ENCODE measurements around the gene ENOPH1. TPM values are rescaled to one million over a fixed set of nuclear protein-coding genes. Genes with fewer than 3 reads are reported as not detected.
"Not testable (repeated sequence)": the region's sequence is repeated elsewhere in the genome, so short reads cannot be mapped to it uniquely, and the experiment has no call there.

Gene ENOPH1
- total RNA-seq, result 10 to 100 TPM; 15.4 to 15.5 TPM

GRCh38 chr4:82430193-82430963, at the start of gene ENOPH1, which contains the start of gene HNRNPDL:
Gene ENOPH1, plus strand, starts transcription at chr4:82430590. Its CDS starts 240 bp downstream, at chr4:82430830.
Gene HNRNPDL, minus strand, starts transcription at chr4:82430462. Its CDS starts 772 bp downstream, at chr4:82429690.
- Histone ChIP-seq H3K36me3 (peaks cover 6% of the 10 kb centered on the region), H3K9me3 (no peaks in the 10 kb centered on the region), H3K4me3 (peak within 1 kb of the TSS; percentile 90), H3K27ac (peak within 1 kb of the TSS; percentile 92 to 94), H3K27me3 (replicated peaks; ENCODE audit: insufficient read depth) (no peaks in the 10 kb centered on the region), H3K4me1 (ENCODE audit: control insufficient read depth in 1 of 2, low read depth in 2 of 2) (peaks cover 27 to 36% of the 10 kb centered on the region in 2 donors)
- peak; percentile 90 for DNase-seq (ENCODE audit: low spot score)
- TF ChIP-seq CTCF (IDR thresholded peaks at IDR 0.05), result no peak
- peak; percentile 82 for ATAC-seq (ENCODE audit: insufficient number of reproducible peaks, low FRiP score, low read depth)

GRCh38 chr4:82380831-82381230, 49.6 kb upstream of the ENOPH1 start:
- no peak overlapping the region for H3K27ac ChIP-seq
- TF ChIP-seq CTCF (IDR thresholded peaks at IDR 0.05), result no peak
- no peaks in the 10 kb centered on the region for H3K9me3 ChIP-seq
- ATAC-seq (ENCODE audit: insufficient number of reproducible peaks, low FRiP score, low read depth) (no peak), DNase-seq (ENCODE audit: low spot score) (no peak)
- peaks cover 0 to 4% of the 10 kb centered on the region in 2 donors for H3K4me1 ChIP-seq (ENCODE audit: control insufficient read depth in 1 of 2, low read depth in 2 of 2)
- H3K36me3 ChIP-seq, result no peaks in the 10 kb centered on the region
- no peak overlapping the region for H3K4me3 ChIP-seq
- H3K27me3 ChIP-seq (replicated peaks; ENCODE audit: insufficient read depth), result no peaks in the 10 kb centered on the region

- H3K27ac ChIP-seq, result no peak overlapping the region
- no peak for TF ChIP-seq CTCF (IDR thresholded peaks at IDR 0.05)
- no peak for ATAC-seq (ENCODE audit: insufficient number of reproducible peaks, low FRiP score, low read depth)
Observed at GRCh38 chr4:82381235-82381634, 49.2 kb upstream of the ENOPH1 start.

GRCh38 chr4:82381661-82382296, 48.6 kb upstream of the ENOPH1 start:
- no peak overlapping the region for H3K27ac ChIP-seq
- H3K36me3 ChIP-seq, result no peaks in the 10 kb centered on the region
- no peaks in the 10 kb centered on the region for H3K9me3 ChIP-seq
- H3K27me3 ChIP-seq (replicated peaks; ENCODE audit: insufficient read depth), result no peaks in the 10 kb centered on the region
- no peak overlapping the region for H3K4me3 ChIP-seq
- ATAC-seq (ENCODE audit: insufficient number of reproducible peaks, low FRiP score, low read depth) (no peak), DNase-seq (ENCODE audit: low spot score) (no peak)
- TF ChIP-seq CTCF (IDR thresholded peaks at IDR 0.05), result no peak
- no peaks in the 10 kb centered on the region for H3K4me1 ChIP-seq (ENCODE audit: control insufficient read depth in 1 of 2, low read depth in 2 of 2)

More at GRCh38 chr4:82381235-82381634, 49.2 kb upstream of the ENOPH1 start:
- Histone ChIP-seq H3K4me3 (no peak overlapping the region), H3K4me1 (ENCODE audit: control insufficient read depth in 1 of 2, low read depth in 2 of 2) (peaks cover 0 to under 1% of the 10 kb centered on the region in 2 donors), H3K36me3 (no peaks in the 10 kb centered on the region), H3K9me3 (no peaks in the 10 kb centered on the region), H3K27me3 (replicated peaks; ENCODE audit: insufficient read depth) (no peaks in the 10 kb centered on the region)
- DNase-seq (ENCODE audit: low spot score), result no peak

GRCh38 chr4:82382751-82383150, 47.6 kb upstream of the ENOPH1 start:
- TF ChIP-seq CTCF (IDR thresholded peaks at IDR 0.05), result no peak
- no peak overlapping the region for H3K4me3 ChIP-seq
- H3K27ac ChIP-seq, result no peak overlapping the region
- no peak for DNase-seq (ENCODE audit: low spot score)
- ATAC-seq (ENCODE audit: insufficient number of reproducible peaks, low FRiP score, low read depth), result no peak
- no peaks in the 10 kb centered on the region for H3K27me3 ChIP-seq (replicated peaks; ENCODE audit: insufficient read depth)
- H3K36me3 ChIP-seq, result no peaks in the 10 kb centered on the region
- H3K4me1 ChIP-seq (ENCODE audit: control insufficient read depth in 1 of 2, low read depth in 2 of 2), result no peaks in the 10 kb centered on the region
- no peaks in the 10 kb centered on the region for H3K9me3 ChIP-seq

GRCh38 chr4:82386312-82386711, 44.1 kb upstream of the ENOPH1 start:
- not testable (repeated sequence) for H3K4me3 ChIP-seq; H3K27ac ChIP-seq; H3K36me3 ChIP-seq; H3K27me3 ChIP-seq (replicated peaks; ENCODE audit: insufficient read depth); H3K9me3 ChIP-seq; DNase-seq (ENCODE audit: low spot score); ATAC-seq (ENCODE audit: insufficient number of reproducible peaks, low FRiP score, low read depth); H3K4me1 ChIP-seq (ENCODE audit: control insufficient read depth in 1 of 2, low read depth in 2 of 2)
